IMR-90 (cell line): ENCODE measurements around the gene ARID5A. TPM values are rescaled to one million over a fixed set of nuclear protein-coding genes. Genes with fewer than 3 reads are reported as not detected.

ENCODE experiments used
- CEBPB ChIP-seq: IDR thresholded peaks from 2 replicates; pipeline ENCODE4 v1.6.1; 2012; ENCODE audit warnings: low read depth, low read length, improper control_type of control experiment
- NFE2L2 ChIP-seq: fragments of 150-350 bp; IDR thresholded peaks from 2 replicates; pipeline ENCODE4 v1.6.1; 2016; ENCODE audit warnings: low read depth, mild to moderate bottlenecking, low read length
- RFX5 ChIP-seq: IDR thresholded peaks from 2 replicates; pipeline ENCODE4 v1.8.0; 2012; ENCODE audit warnings: low read depth, mild to moderate bottlenecking, low read length, moderate library complexity
- SMC3 ChIP-seq: fragments of 150-350 bp; IDR thresholded peaks from 2 replicates; pipeline ENCODE4 v1.6.1; 2016; ENCODE audit warnings: low read depth, mild to moderate bottlenecking, antibody characterized with exemption, low read length, moderate library complexity
- polyA plus RNA-seq, 3 experiments: library from polyadenylated mRNA; depleted of rRNA; stranded (reverse); fragments of >200 nt; gene quantifications; 2 replicates each; pipeline ENCODE4 v1.2.3, GENCODE V29; 2012; ENCODE audit warnings: low replicate concordance in 1 of 3
- total RNA-seq: library from RNA; depleted of rRNA; stranded (reverse); fragments of >200 nt; gene quantifications from 2 replicates; pipeline ENCODE4 v1.2.3, GENCODE V29; 2012
- TF ChIP-seq, protein P1 (sequence below): fragments of 150-350 bp; IDR thresholded peaks from 2 replicates; pipeline ENCODE4 v1.6.1; 2017; ENCODE audit warnings: mild to moderate bottlenecking, antibody characterized with exemption, low read length, low read depth

Gene ARID5A
- total and polyA plus RNA-seq, 2 of the 4 experiments (the other 2 are of a cell fraction): 2.3 to 6.7 TPM

GRCh38 chr2:96523659-96524481, 12.7 kb upstream of the ARID5A start (continued):
- TF ChIP-seq CEBPB: no peak
- no peak for TF ChIP-seq RFX5
- TF ChIP-seq, protein P1, sequence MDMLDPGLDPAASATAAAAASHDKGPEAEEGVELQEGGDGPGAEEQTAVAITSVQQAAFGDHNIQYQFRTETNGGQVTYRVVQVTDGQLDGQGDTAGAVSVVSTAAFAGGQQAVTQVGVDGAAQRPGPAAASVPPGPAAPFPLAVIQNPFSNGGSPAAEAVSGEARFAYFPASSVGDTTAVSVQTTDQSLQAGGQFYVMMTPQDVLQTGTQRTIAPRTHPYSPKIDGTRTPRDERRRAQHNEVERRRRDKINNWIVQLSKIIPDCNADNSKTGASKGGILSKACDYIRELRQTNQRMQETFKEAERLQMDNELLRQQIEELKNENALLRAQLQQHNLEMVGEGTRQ: no peak
- TF ChIP-seq NFE2L2: no peak
- TF ChIP-seq SMC3: no peak
